Parathyroid adenoma (tissue), 2 donors: Measurements from ENCODE around the gene CD320.

Experiments used
- H2AFZ ChIP-seq: fragments of 300-600 bp; sonication (generic); one replicate; pipeline ENCODE4 v1.7.0; 2017; ENCODE audit warnings: antibody characterized with exemption, mild to moderate bottlenecking
- H3K27ac ChIP-seq: fragments of 300-600 bp; sonication (generic); one replicate; pipeline ENCODE4 v1.7.0; 2017
- H3K27me3 ChIP-seq: fragments of 300-600 bp; sonication (generic); one replicate; pipeline ENCODE4 v1.7.0; 2017; ENCODE audit warnings: low read length; ENCODE audit not compliant: control insufficient read depth, insufficient read depth
- H3K36me3 ChIP-seq: fragments of 300-600 bp; sonication (generic); one replicate; pipeline ENCODE4 v1.7.0; 2017; ENCODE audit warnings: low read length; ENCODE audit not compliant: control insufficient read depth, insufficient read depth
- H3K4me1 ChIP-seq: fragments of 300-600 bp; sonication (generic); one replicate; pipeline ENCODE4 v1.7.0; 2017; ENCODE audit warnings: control low read depth
- H3K4me2 ChIP-seq: fragments of 300-600 bp; sonication (generic); one replicate; pipeline ENCODE4 v1.7.0; 2017; ENCODE audit warnings: low read length
- H3K4me3 ChIP-seq: fragments of 300-600 bp; sonication (generic); one replicate; pipeline ENCODE4 v1.7.0; 2017; ENCODE audit warnings: low read depth, low read length
- H3K79me2 ChIP-seq: fragments of 300-600 bp; sonication (generic); one replicate; pipeline ENCODE4 v1.7.0; 2017; ENCODE audit warnings: control low read depth
- H3K9ac ChIP-seq: fragments of 300-600 bp; sonication (generic); one replicate; pipeline ENCODE4 v1.7.0; 2017; ENCODE audit warnings: mild to moderate bottlenecking
- H3K9me3 ChIP-seq: fragments of 300-600 bp; sonication (generic); one replicate; pipeline ENCODE4 v1.7.0; 2017; ENCODE audit warnings: low read length; ENCODE audit not compliant: control insufficient read depth
- TF ChIP-seq, protein P1 (sequence below): fragments of 300-600 bp; sonication (generic); IDR thresholded peaks from one replicate; pipeline ENCODE4 v1.7.0; 2017; ENCODE audit warnings: antibody characterized with exemption, mild to moderate bottlenecking
- donor health status: primary hyperparathyroidism.

Gene CD320

GRCh38 chr19:8253678-8254077 is 54.5 kb downstream of the CD320 start:
- TF ChIP-seq, protein P1, sequence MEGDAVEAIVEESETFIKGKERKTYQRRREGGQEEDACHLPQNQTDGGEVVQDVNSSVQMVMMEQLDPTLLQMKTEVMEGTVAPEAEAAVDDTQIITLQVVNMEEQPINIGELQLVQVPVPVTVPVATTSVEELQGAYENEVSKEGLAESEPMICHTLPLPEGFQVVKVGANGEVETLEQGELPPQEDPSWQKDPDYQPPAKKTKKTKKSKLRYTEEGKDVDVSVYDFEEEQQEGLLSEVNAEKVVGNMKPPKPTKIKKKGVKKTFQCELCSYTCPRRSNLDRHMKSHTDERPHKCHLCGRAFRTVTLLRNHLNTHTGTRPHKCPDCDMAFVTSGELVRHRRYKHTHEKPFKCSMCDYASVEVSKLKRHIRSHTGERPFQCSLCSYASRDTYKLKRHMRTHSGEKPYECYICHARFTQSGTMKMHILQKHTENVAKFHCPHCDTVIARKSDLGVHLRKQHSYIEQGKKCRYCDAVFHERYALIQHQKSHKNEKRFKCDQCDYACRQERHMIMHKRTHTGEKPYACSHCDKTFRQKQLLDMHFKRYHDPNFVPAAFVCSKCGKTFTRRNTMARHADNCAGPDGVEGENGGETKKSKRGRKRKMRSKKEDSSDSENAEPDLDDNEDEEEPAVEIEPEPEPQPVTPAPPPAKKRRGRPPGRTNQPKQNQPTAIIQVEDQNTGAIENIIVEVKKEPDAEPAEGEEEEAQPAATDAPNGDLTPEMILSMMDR, result no peak
- no peaks in the 10 kb centered on the region for H3K9me3 ChIP-seq
- H3K27ac ChIP-seq, result no peak overlapping the region
- H3K36me3 ChIP-seq, result no peaks in the 10 kb centered on the region
- no peaks in the 10 kb centered on the region for H3K27me3 ChIP-seq
- no peaks in the 10 kb centered on the region for H3K79me2 ChIP-seq
- H3K4me1 ChIP-seq, result peaks cover 2% of the 10 kb centered on the region
- H3K4me3 ChIP-seq, result no peak overlapping the region
- no peak overlapping the region for H3K9ac ChIP-seq
- no peak overlapping the region for H2AFZ ChIP-seq
- no peak overlapping the region for H3K4me2 ChIP-seq

GRCh38 chr19:8252922-8253589 is 55.1 kb downstream of the CD320 start:
- Histone ChIP-seq H3K9ac (no peak overlapping the region), H2AFZ (no peak overlapping the region), H3K27ac (no peak overlapping the region), H3K9me3 (no peaks in the 10 kb centered on the region), H3K4me3 (no peak overlapping the region), H3K4me2 (no peak overlapping the region), H3K79me2 (no peaks in the 10 kb centered on the region), H3K36me3 (no peaks in the 10 kb centered on the region), H3K4me1 (peaks cover 2% of the 10 kb centered on the region), H3K27me3 (no peaks in the 10 kb centered on the region)
- TF ChIP-seq, protein P1, result peak; percentile 92
